NCI-H2029 treated with DMSO at 0.1 percent for 48 hours (cell line): Measurements from ENCODE around the gene CYP17A1.

ENCODE experiments used
- DNase-seq: peaks from one replicate; lab custom pipeline; 2025; lab: John Stamatoyannopoulos, UW

Gene CYP17A1

DNA sequence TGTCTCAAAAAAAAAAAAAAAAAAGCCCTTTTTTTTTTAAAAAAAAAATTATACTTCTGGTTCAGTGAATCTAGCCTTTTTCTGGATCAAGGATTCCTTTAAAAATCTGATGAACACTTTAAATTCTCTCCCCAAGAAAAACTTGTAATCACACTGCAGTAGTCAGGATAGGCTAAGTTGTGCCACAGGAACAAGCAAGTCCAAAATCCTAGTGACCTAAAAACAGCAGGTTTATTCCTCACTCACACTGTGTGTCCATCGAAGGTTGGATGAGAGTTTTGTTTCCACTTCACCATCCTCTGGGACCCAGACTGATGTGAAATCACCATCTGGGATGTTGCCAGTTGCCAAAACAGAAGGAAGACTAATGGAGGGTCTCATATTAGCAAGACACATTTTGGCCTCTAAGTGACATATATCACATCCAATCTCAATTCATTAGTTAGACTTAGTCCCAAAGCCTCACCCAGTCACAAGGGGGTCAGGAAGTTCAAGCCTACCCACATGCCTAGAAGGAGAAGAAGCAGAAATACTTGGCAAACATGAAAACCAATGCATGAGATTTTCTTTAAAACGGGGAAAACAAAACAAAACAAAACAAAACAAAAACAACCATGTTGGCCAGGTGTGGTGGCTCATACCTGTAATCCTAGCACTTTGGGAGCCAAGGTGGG, 32.7 kb downstream of the CYP17A1 start:
- no peak for DNase-seq

DNA sequence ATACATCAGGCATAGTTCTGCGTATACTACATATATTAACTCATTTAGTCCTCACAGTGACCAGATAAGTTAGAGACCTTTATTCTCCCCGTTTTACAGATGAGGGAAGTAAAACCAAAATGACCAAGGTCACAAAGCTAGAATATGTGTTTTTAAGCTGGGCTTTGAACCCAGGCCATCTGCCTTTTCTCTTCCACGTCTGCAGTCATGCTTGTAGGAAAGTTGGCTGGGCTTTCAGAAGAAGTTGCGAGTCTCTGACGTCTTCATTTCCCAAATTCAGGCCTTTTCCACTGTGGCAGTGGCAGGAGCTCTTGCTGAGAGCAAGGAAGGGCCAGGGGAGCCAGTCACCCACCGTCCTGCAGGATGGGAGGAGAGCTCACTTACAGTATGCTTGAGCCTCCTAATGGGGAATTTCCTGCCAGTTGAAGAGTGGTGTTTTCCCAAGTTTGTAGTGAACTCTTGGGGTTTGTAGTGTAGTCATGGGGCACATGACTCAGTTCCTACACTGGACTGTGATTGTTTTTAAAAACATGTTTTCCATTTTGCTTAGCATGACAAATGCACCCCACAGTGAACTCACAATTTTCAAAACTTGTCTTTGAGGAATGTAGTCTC, 34.2 kb downstream of the CYP17A1 start:
- no peak for DNase-seq

DNA sequence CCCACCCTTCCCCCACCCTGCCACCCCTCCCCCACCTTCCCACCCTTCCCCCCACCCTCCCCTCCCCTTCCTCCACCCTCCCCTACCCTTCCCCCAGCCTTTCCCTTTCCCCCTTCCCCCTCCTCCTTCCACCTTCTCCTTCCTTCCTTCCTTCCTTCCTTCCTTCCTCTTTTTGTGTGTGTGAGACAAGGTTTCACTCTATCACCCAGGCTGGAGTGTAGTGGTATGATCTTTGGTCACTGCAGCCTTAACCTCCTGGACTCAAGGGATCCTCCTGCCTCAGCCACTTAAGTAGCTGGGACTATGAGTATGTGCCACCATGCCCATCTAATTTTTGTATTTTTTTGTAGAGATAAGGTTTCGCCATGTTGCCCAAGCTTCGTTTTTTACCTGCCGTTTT, 35.2 kb downstream of the CYP17A1 start:
- no peak for DNase-seq

DNA sequence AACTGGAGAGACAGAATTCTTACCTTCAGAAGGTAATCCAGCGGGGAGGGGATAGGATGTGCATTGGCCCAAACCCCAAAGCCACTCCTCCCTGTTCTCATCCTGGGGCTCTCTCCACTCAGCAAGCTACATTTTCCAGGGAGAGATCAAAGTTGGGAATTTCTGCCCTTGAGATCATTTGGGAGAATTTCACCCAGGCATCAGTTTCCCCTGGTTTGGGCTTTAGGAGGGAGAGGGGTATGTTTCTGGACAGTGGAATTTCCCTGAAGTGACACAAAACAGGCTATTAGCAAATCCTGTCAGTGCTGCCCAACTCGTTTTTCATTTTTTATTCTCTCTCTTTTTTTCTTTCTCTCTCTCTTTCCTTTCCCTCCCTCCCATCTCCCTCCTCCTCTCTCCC, 35.7 kb downstream of the CYP17A1 start:
- DNase-seq, result no peak

DNA sequence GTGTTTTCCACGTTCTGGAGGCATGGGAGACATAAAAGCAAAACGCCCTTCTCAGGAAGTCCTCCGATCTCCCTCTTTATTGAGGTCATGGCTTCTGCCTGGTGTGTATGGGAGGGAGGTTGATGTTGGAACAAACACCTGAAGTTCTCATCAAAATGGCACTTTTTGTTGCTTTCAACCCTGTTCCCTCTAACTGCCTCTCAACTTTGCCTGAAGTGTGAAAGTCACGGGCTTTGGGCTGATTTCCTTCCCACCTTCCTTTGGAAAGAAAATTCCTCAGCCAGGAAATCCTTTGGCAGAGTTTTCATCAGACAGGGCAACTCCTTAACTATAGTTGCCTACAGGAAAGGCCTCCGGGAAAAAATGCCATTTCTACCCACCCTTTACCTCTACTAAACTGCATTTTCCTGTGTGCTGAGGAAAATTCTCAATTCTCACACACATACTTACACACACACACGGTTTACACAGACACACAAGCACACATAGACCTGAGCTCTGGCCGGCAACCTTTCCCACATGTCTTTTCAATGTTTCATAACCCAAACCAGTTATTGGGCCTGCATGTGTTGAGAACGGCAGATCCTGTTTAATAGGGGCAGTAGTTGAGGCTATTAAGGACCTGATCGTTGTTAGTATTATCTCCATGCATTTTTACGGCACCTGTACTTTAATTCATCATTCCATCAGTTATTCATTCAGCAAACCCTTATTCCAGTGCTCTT, 36.4 kb downstream of the CYP17A1 start:
- DNase-seq, result no peak

DNA sequence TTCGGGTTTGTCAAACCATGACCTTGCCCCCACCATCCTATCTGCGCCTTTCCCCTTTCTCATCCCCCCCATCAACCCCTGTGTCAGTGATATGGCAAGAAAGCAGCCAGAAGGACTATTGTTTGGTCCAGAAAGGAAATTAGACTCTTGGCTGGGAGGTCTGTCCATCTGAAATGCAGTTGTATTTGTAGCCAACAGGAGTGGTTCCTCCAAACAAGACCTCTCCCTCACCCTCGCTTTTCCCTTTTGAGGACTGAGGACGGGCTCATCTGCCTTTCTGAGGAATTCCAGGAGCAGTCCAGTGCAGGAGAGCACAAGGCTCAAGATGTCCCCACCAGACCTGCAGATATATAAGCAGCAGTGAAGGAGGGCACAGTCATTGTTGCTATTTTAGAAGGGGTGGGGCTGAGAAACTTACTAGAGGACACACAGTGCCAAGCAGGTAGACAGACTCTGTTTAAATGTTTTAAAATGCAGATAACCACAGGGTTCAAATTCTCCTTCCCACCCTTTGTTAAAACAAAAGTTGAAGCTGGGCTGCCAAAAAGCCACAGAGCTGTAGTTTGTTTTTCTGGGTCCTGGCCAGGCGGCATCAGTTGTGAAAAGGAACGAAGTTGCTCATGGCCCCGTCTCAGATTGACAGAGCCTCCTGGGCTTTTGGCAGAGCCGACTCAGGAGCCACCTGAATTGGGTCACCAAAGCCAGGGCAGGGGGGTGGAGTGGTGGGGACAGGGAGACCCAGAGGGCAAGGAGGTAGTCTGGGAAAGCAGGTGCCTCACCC, 37.3 kb downstream of the CYP17A1 start:
- no peak for DNase-seq

DNA sequence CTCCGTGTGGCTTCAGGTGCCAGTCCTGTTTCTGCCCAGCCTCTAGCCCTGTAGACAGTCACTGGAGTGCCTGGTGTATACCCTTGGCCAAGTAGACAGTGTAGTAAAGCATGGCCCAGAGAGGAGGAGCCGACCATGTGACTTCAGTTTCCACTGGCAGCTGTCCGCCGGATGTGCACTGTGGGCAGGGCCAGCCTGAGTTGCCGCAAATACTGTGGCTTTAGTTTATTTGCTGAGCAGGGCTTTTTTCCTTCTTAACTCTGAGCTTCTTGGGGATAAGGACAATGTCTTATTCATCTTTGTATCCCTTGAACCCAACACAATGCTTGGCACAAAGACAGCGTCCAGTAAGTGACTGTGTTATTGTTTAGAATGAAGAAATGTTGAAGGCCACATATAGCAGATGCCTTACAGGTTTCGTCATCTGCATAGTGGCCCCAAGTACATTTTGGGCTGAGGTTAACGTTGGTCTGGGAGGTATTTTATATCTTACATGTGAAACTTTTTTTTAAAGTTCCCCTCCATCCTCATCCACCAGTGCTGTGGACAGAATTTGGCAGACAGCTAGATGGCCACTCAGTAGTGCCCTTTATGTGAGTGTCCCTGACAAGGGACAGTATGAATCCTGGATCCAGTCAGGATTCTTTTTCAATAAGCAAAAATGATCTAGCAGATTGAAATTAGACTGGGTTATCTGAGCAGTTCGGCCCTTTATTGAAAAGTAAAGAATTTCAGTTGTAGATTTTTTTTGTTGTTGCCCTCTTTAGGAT, 40.6 kb downstream of the CYP17A1 start:
- no peak for DNase-seq

DNA sequence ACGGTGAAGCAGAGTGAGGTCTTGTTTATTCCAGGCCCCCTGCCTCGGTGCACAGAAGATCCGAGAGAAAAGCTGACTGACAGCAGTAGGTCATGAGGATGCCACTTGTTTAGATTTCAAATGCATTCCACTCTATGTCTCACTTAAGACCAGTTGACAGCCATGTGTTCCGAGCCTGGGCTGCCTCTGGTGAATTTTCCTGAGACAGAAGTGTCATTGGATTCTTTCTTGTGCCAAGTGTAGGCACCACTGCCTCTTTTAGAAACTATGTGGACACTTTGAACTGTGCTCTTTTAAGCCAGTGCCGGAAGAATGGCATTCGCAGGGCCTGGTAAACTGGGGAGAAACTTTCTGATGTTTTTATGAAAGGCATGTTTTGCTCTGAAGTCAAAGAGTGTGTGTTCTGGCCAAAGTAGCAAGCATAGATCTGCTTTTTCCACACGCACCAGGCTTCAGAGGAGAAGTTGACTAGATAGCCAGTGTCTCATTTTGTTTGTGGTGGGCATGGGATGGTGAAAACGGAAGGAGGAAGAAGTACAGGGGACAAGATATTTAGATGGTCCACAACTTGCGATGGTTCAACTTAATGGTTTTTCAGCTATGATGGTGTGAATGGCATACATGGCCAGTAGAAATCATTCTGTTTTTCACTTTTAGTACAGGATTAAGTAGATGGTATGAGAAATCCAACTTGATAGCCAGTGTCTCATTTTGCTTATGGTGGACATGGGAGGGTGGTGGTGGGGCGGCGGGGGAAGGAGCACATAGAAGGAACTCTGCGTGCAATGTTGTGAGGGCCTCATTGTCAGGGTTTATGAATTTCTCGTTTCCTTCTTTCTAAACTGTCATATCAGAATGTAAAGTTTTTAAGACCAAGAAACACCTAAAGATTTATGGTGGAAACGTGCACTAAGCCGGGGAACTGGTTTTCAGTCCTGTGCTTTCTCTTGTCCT, 41.5 kb downstream of the CYP17A1 start:
- DNase-seq, result no peak

DNA sequence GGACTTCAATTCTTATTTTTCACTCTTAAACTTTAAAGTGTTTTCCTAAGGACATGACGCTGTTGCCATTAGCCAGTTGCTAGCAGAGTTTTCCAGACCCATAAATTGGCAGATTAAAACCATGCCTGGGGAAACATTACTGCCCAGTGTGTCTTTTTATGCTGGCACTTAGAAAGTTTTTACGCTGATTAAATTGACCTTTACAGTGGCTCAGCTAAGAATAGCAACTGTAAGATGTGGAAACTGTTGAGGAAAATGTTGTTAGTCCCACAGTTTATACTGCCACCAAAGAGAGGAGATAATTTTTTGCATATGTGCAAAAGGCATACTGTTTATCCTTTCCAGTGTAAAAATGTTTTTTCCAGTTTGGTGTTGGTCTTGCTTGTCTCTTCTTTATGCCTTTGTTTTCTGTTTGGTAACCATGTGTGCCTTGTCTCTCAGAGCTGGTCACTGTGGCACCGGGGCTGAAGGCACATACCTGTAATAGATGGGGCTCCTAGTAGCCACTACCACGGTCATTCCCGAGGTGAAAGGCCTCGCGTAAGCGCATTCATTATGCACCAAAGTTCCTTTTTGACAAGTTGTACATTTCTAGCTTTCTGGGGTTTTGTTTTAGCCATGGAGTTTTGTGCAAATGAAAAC, 45.3 kb downstream of the CYP17A1 start:
- no peak for DNase-seq

DNA sequence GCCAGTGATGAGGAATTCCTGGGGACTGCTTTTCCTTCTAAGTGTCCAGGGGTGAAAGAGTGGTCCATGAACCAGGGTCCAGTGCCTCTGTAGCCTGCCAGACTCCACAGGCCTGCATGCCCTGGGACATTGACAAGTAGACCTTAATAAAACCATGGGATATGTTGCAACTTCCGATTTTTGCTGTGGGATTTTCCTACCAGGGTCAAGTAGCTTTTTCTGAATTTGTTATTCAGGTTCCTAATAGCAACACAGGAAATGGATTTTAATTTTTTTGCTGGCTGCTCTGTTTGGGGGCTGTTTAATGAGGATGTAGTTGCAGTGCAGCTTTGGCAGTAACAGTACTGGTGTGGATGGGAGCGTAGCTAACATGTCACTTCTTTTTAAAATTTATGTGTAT, 51.4 kb downstream of the CYP17A1 start:
- DNase-seq, result no peak

DNA sequence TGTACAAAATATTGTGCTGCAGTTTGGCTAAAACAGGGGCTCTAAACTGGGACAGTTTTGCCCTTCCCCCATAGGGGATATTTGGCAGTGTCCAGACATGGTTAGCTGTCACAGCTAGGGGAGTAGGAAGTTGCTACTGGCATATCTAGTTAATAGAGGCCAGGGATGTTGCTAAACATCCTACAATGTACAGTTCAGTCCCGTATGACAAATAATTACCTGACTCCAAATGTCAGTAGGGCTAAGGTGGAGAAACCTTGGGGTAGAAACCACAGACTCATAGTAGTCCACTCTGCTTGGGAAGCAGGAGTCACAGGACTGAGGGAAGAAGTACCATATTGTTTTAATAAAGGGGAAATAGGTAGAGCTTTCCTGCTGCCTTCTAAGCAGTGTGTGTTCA, 53.6 kb downstream of the CYP17A1 start:
- DNase-seq, result no peak

DNA sequence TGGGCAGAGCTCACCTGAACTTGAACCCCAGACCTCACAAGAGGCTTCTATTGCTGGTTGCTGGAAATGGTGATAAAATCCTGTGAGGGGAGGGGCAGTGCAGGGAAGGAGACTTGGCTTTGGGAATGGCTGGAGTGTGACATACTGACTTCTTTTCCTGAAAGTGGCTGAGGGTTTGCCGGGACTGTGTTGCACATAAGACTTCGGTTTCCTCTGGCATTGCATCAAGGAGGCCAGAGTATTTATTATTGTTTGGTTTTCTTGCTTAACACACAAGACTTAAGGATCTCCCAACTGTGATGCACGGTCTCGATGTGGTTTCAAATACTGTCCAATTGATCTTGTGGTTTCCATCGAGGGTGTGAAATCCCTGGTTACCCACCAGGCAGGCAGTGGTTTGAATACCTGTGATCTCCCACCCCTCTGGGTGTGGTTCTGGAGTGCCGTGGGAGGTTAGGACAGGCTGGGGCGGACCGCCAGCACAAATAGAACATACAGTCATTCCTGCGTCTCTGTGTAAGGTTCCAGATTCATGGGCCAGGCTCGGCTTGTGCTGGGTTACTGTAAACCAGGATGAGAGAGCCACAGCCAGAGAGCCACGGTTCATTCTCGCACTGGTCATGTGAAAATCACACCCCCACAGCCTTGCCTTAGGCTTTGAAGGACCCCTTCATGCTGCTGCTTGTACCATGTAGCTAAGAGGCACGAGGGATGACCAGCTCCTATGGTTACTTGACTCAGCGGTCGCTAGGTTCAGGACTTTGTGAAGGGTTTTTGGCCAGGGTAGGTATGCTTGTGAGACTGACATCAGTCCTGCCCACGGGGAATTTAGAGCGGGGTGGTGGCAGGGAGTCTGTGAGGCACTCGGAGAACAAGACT, 54.3 kb downstream of the CYP17A1 start:
- no peak for DNase-seq

DNA sequence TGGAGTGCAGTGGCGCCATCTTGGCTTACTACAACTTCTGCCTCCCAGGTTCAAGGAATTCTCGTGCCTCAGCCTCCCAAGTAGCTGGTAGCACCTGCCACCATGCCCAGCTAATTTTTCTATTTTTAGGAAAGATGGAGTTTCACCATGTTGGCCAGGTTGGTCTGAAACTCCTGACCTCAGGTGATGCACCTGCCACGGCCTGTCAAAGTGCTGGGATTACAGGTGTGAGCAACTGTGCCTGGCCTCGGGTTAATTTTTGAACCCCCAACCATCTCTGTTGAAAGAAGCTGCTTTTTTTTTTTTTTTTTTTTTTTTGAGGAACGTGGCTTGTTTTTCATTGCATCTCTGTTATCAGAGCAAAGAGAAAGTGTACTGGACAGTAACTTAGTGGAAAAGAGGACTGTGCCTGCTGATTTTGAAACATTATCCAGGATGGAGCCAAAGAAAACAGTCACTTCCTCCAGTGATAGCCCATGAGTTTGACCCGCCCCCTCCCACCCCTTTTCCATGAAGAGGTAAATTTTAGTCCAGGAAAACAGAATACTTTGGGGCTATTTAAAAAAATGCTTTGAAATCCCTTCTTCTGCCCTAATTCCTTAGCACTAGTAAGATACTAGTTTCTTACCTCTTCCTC, 55.2 kb downstream of the CYP17A1 start:
- no peak for DNase-seq

DNA sequence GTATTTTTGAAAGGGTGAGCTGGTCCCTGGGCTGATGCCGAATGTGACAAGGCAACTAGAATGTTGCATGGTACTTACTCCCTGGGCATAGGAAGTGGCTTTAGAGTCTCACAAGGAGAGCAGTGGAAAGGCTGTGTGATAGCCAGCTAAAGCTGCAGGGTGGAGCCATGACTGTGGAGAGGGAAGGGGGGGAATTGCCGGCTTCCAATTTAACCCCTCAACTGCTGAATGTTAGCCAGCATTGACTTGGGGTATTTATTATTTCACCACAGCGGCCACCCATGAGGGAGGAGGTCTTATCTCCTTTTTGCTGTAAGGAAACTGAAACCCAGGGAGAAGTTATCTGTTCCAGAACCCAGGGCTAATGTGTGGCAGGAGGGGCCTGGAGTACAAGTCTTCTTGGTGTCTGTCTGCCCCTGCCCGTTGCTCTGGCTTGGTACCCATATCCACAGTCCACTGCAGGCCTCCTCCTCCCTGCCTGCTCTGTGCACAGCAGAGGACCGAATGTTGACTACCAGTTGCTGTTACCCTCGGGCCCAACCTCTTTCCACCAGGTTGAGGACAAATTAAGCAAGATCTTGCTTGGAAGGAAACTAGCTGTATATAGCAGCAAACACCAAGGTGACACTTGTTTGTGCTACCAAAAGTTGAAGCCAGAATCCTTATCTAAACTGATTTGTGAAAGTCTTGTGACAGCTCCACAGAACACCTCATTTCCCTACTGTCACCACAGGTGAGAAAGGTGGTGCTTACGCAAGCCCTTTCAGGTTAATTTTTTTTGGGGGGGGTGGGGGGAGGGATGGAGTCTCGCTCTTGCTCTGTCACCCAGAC, 55.9 kb downstream of the CYP17A1 start:
- DNase-seq, result no peak
